WTC11 (cell line): ENCODE data around the gene RPL41.

Experiments
- ATF1 ChIP-seq: sonication (generic); formaldehyde crosslinking; IDR thresholded peaks from 2 replicates; pipeline ENCODE4 v1.8.1; 2023; ENCODE audit warnings: mild to moderate bottlenecking, moderate library complexity, missing genetic modification reagents
- TF ChIP-seq, protein P1 (sequence below): fragments of 200-600 bp; IDR thresholded peaks from 2 replicates; pipeline ENCODE4 v1.8.0; 2022; ENCODE audit warnings: antibody characterized with exemption
- TF ChIP-seq, protein P2 (sequence below): sonication (generic); formaldehyde crosslinking; conservative IDR thresholded peaks from 2 replicates; pipeline ENCODE4 v1.8.1; 2022; ENCODE audit warnings: mild to moderate bottlenecking, missing genetic modification reagents
- TF ChIP-seq, protein P3 (sequence below): sonication (generic); formaldehyde crosslinking; IDR thresholded peaks from 2 replicates; pipeline ENCODE4 v1.8.0; 2023; ENCODE audit warnings: missing genetic modification reagents
- TF ChIP-seq, protein P4 (sequence below): fragments of 250-450 bp; sonication (Bioruptor Pico); IDR thresholded peaks from 2 replicates; pipeline ENCODE4 v2.1.2; 2022; ENCODE audit warnings: mild to moderate bottlenecking, moderate library complexity

DNA sequence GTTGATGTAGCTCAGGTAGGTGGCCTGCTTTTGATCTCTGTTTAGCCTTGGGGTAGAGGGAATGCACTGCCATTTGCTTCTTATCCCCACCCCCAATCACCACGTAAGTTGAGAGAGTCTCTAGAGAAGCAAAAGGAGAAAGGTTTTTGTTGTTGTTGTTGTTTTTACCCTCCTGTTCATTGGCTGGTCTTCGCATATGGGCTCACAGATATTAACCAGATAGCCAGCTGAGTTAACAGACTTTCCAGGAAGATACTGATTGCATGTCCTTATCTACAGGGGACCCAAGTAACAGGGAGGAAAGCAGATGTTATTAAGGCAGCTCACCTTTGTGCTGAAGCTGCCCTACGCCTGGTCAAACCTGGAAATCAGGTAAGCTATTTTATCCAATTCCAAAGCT lies 9.2 kb upstream of the RPL41 start:
- no peak for TF ChIP-seq ATF1 (CRISPR knock-in tag)
- TF ChIP-seq, protein P1, sequence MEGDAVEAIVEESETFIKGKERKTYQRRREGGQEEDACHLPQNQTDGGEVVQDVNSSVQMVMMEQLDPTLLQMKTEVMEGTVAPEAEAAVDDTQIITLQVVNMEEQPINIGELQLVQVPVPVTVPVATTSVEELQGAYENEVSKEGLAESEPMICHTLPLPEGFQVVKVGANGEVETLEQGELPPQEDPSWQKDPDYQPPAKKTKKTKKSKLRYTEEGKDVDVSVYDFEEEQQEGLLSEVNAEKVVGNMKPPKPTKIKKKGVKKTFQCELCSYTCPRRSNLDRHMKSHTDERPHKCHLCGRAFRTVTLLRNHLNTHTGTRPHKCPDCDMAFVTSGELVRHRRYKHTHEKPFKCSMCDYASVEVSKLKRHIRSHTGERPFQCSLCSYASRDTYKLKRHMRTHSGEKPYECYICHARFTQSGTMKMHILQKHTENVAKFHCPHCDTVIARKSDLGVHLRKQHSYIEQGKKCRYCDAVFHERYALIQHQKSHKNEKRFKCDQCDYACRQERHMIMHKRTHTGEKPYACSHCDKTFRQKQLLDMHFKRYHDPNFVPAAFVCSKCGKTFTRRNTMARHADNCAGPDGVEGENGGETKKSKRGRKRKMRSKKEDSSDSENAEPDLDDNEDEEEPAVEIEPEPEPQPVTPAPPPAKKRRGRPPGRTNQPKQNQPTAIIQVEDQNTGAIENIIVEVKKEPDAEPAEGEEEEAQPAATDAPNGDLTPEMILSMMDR: no peak
- TF ChIP-seq, protein P2, sequence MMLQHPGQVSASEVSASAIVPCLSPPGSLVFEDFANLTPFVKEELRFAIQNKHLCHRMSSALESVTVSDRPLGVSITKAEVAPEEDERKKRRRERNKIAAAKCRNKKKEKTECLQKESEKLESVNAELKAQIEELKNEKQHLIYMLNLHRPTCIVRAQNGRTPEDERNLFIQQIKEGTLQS (CRISPR knock-in tag): no peak
- TF ChIP-seq, protein P3, sequence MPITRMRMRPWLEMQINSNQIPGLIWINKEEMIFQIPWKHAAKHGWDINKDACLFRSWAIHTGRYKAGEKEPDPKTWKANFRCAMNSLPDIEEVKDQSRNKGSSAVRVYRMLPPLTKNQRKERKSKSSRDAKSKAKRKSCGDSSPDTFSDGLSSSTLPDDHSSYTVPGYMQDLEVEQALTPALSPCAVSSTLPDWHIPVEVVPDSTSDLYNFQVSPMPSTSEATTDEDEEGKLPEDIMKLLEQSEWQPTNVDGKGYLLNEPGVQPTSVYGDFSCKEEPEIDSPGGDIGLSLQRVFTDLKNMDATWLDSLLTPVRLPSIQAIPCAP: no peak
- TF ChIP-seq, protein P4, sequence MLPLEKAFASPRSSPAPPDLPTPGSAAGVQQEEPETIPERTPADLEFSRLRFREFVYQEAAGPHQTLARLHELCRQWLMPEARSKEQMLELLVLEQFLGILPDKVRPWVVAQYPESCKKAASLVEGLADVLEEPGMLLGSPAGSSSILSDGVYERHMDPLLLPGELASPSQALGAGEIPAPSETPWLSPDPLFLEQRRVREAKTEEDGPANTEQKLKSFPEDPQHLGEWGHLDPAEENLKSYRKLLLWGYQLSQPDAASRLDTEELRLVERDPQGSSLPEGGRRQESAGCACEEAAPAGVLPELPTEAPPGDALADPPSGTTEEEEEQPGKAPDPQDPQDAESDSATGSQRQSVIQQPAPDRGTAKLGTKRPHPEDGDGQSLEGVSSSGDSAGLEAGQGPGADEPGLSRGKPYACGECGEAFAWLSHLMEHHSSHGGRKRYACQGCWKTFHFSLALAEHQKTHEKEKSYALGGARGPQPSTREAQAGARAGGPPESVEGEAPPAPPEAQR: no peak
